Keratinocyte (primary cell): ENCODE data around the gene SPPL2B. TPM values are rescaled to one million over a fixed set of nuclear protein-coding genes. Genes with fewer than 3 reads are reported as not detected.

Source experiments
- DNase-seq: peaks from one replicate; pipeline ENCODE4 v3.0.0-alpha.2; 2011; ENCODE audit warnings: low read depth, missing footprints, low spot score
- FAIRE-seq: peaks from 2 replicates; lab custom pipeline; 2011; peaks lifted over from hg19 to GRCh38; lab: Jason Lieb, UNC
- H2AFZ ChIP-seq: 2 replicates; pipeline ENCODE4 v1.6.0; 2012; ENCODE audit warnings: low read length, control low read depth, inconsistent platforms; ENCODE audit not compliant: control insufficient read depth
- H3K27ac ChIP-seq: 2 replicates; pipeline ENCODE4 v1.5.1; 2011; ENCODE audit warnings: low read length; ENCODE audit not compliant: control insufficient read depth, insufficient read depth
- H3K27me3 ChIP-seq: 3 replicates; pipeline ENCODE4 v1.6.0; 2011; ENCODE audit warnings: low read length; ENCODE audit not compliant: control insufficient read depth, insufficient read depth; ENCODE audit errors: extremely low read depth
- H3K36me3 ChIP-seq, 2 experiments: 2 replicates in 1 of 2; 3 replicates in 1 of 2; pipeline ENCODE4 v1.5.1; 2011; ENCODE audit warnings: low read length in 2 of 2, mild to moderate bottlenecking in 1 of 2; ENCODE audit not compliant: control insufficient read depth in 2 of 2, insufficient read depth in 2 of 2; ENCODE audit errors: extremely low read depth in 1 of 2
- H3K4me1 ChIP-seq: 3 replicates; pipeline ENCODE4 v1.5.1; 2011; ENCODE audit warnings: low read length; ENCODE audit not compliant: control insufficient read depth, insufficient read depth; ENCODE audit errors: extremely low read depth
- H3K4me2 ChIP-seq: 3 replicates; pipeline ENCODE4 v1.6.0; 2011; ENCODE audit warnings: low read depth, low read length; ENCODE audit not compliant: control insufficient read depth, insufficient read depth; ENCODE audit errors: extremely low read depth
- H3K4me3 ChIP-seq, 3 experiments: fragments of 200-600 bp in 1 of 3; sonication (generic) in 1 of 3; 2 replicates in 2 of 3; 3 replicates in 1 of 3; pipeline ENCODE4 v1.5.1; 2011 to 2016; ENCODE audit warnings: low read length in 3 of 3, mild to moderate bottlenecking in 3 of 3, control low read depth in 2 of 3, inconsistent platforms in 1 of 3, low read depth in 1 of 3, mixed read lengths in 1 of 3, mixed run types in 1 of 3, moderate library complexity in 1 of 3; ENCODE audit not compliant: control insufficient read depth in 2 of 3, insufficient read depth in 2 of 3; ENCODE audit errors: extremely low read depth in 1 of 3
- H3K79me2 ChIP-seq: 2 replicates; pipeline ENCODE4 v1.6.0; 2012; ENCODE audit warnings: low read length; ENCODE audit not compliant: control insufficient read depth, insufficient read depth
- H3K9ac ChIP-seq: 3 replicates; pipeline ENCODE4 v1.6.0; 2011; ENCODE audit warnings: low read length; ENCODE audit not compliant: control insufficient read depth, insufficient read depth; ENCODE audit errors: extremely low read depth
- H3K9me1 ChIP-seq: 3 replicates; pipeline ENCODE4 v1.6.0; 2011; ENCODE audit warnings: low read length; ENCODE audit not compliant: control insufficient read depth, insufficient read depth; ENCODE audit errors: extremely low read depth
- H3K9me3 ChIP-seq: 2 replicates; pipeline ENCODE4 v1.5.1; 2012; ENCODE audit warnings: low read depth, low read length; ENCODE audit not compliant: control insufficient read depth
- H4K20me1 ChIP-seq: 3 replicates; pipeline ENCODE4 v1.6.0; 2011; ENCODE audit warnings: low read length; ENCODE audit not compliant: control insufficient read depth, insufficient read depth; ENCODE audit errors: extremely low read depth
- CTCF ChIP-seq, 3 experiments: IDR thresholded peaks in 1 of 3; conservative IDR thresholded peaks in 1 of 3; optimal IDR thresholded peaks in 1 of 3; 2 replicates in 2 of 3; 3 replicates in 1 of 3; pipeline versions ENCODE3 to v1.5.1; 2011; ENCODE audit warnings: low read length in 3 of 3, mild to moderate bottlenecking in 3 of 3, moderate library complexity in 2 of 3, control low read depth in 1 of 3, inconsistent platforms in 1 of 3; ENCODE audit not compliant: insufficient read depth in 2 of 3; ENCODE audit errors: extremely low read depth in 1 of 3
- EZH2 ChIP-seq: IDR thresholded peaks from one replicate; pipeline ENCODE4 v1.6.1; 2012; ENCODE audit warnings: inconsistent platforms, mild to moderate bottlenecking, low read length, moderate library complexity
- dilution Hi-C: fragments of 300-500 bp; cut with MboI; formaldehyde crosslinking; loops from one replicate; pipeline ENCODE4 v1.7.0; 2020; ENCODE audit warnings: low sequenced_read_pairs; ENCODE audit not compliant: extremely low pct_ligation_motif_present
- polyA plus RNA-seq, 5 experiments: library from polyadenylated mRNA; depleted of rRNA in 3 of 5; stranded (reverse) in 3 of 5; stranded (forward) in 1 of 5; unstranded in 1 of 5; fragments of >200 nt; gene quantifications; 1 replicate in 1 of 5; 2 replicates in 3 of 5; 3 replicates in 1 of 5; pipeline versions ENCODE4 v1.2.1 to v1.2.3, GENCODE V29; 2011 to 2012; ENCODE audit warnings: missing spikeins in 2 of 5, low read depth in 1 of 5, low replicate concordance in 1 of 5

Gene SPPL2B
- polyA plus RNA-seq, 1 donor (not counting 4 experiments of a cell fraction or from before 2014, with no cell fraction given): 9.3 TPM

- TF ChIP-seq EZH2 (peak; percentile 25), CTCF (optimal IDR thresholded peaks at IDR 0.05 in 1 of 3, IDR thresholded peaks at IDR 0.05 in 1 of 3, conservative IDR thresholded peaks at IDR 0.05 in 1 of 3; ENCODE audit: extremely low read depth in 1 of 3, insufficient read depth in 2 of 3, low read length in 3 of 3) (no peak)
- no peak overlapping the region for H3K9ac ChIP-seq
- no peaks in the 10 kb centered on the region for H3K9me1 ChIP-seq
- H4K20me1 ChIP-seq: no peaks in the 10 kb centered on the region
- H3K27ac ChIP-seq: no peak overlapping the region
- FAIRE-seq (no peak), DNase-seq (no peak)
- no peaks in the 10 kb centered on the region for H3K4me1 ChIP-seq
- no peak overlapping the region for H2AFZ ChIP-seq
- no peaks in the 10 kb centered on the region for H3K36me3 ChIP-seq
- no peaks in the 10 kb centered on the region for H3K79me2 ChIP-seq
- dilution Hi-C loops: no loop called here
- H3K9me3 ChIP-seq: no peaks in the 10 kb centered on the region
- H3K27me3 ChIP-seq: peaks cover 64% of the 10 kb centered on the region
- H3K4me2 ChIP-seq: no peak overlapping the region
- H3K4me3 ChIP-seq: no peak overlapping the region
These were observed 21.5 kb upstream of the SPPL2B start for GRCh38 chr19:2306971-2307370.

GRCh38 chr19:2307518-2308012, 20.9 kb upstream of the SPPL2B start:
- dilution Hi-C loops: no loop called here
- Histone ChIP-seq H3K4me3 (no peak overlapping the region), H3K27me3 (peaks cover 64% of the 10 kb centered on the region)

More at GRCh38 chr19:2307518-2308012, 20.9 kb upstream of the SPPL2B start:
- no peak for TF ChIP-seq CTCF (optimal IDR thresholded peaks at IDR 0.05 in 1 of 3, IDR thresholded peaks at IDR 0.05 in 1 of 3, conservative IDR thresholded peaks at IDR 0.05 in 1 of 3; ENCODE audit: extremely low read depth in 1 of 3, insufficient read depth in 2 of 3, low read length in 3 of 3)
- peak; percentile 22 for TF ChIP-seq EZH2
- FAIRE-seq (no peak), DNase-seq (no peak)
- no peak overlapping the region for H3K4me2 ChIP-seq
- H2AFZ ChIP-seq: no peak overlapping the region
- H3K9ac ChIP-seq: no peak overlapping the region
- no peaks in the 10 kb centered on the region for H3K4me1 ChIP-seq
- H3K27ac ChIP-seq: no peak overlapping the region
- H3K79me2 ChIP-seq: no peaks in the 10 kb centered on the region
- no peaks in the 10 kb centered on the region for H4K20me1 ChIP-seq
- H3K9me1 ChIP-seq: no peaks in the 10 kb centered on the region
- no peaks in the 10 kb centered on the region for H3K9me3 ChIP-seq
- no peaks in the 10 kb centered on the region for H3K36me3 ChIP-seq
